ENCODE results near the gene GNA12.
"Not testable (repeated sequence)": the region's sequence is repeated elsewhere in the genome, so short reads cannot be mapped to it uniquely, and the experiment has no call there.

GNA12 gene

DNA sequence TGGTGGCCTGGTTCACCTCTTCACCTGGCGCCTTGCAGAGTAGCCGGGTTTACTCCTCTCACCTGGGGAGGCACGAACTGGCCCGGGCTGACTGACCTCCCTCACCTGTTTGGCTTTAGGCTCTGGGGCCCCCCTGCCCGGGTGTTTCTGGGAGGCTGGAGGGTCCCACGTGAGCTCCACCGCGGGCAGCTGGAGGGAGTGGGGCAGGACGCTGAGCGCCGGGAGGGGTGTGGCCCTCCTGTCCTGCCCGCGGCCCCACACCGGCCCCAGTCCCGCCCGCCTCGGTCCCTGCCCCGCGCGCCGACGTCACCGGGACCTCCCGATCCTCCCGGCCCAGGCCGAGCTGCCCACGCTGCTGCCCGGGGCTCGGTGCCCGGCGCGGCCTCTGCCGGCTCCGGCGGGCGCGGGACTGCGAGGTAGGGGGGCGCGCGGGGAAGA is 156.2 kb downstream of the GNA12 start, which contains the start of gene AMZ1:
Gene AMZ1, plus strand, starts transcription at position 322 of the 438 bp plus-strand sequence. CDS start 12,250 bp downstream, outside the sequence.
- no peak for DNase-seq

DNA sequence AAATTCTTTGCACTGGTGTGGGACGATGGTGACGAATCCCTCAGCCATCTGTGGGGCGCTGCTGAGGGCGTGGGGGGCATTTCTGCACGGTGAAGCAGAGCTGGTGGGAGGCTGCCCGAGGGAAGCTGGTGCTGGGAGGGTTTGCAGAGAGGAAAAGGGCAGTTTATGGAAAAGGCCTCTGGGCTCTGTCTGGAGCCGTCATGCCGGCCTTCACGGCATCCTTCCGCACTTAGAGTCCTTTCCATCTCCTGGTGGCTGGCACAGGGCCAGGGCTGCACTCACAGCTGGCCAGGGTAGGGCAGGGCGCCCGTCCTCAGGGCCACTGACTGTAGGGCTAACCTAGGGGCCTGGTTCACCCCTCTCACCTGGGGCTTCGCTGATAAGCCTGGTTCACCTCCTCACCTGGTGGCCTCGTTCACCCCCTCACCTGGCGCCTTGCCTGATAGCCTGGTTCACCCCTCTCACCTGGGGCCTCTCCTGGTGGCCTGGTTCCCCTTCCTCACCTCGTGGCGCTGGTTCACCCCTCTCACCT is 156.7 kb downstream of the GNA12 start:
- DNase-seq = no peak

DNA sequence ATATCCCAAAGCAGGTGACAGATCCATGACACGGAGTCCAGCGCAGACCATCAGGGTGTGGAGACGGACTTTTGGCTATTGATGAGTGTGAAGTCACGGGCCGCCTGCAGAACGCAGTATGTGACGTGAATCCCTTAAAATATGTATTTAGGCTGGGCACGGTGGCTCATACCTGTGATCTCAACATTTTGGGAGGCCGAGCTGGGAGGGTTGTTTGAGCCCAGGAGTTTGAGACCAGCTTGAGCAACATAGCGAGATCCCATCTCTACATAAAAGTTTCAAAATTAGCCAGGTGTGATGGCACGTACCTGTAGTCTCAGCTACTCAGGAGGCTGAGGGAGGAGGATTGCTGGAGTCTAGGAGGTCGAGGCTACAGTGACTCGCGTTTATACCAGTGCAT is 158.0 kb downstream of the GNA12 start:
- no peak for DNase-seq

DNA sequence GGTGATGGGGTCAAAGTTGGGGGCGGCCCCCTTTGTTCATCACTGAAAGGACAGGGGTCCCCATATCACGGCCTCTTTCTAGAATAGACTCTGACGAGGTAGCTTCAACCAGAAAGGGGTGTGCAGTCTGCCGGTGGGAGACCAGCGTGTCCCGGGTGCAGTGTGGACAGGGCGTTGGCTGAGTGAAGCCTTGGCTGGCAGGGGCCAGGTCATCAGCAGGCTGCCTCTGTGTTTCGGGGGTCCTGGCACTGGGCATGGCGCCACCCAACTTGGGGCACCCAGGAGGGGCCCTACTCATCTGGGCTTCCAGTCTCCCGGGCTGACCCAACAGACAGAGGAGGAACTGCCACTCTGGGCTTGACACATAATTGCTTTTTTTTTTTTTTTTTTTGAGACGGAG is 159.6 kb downstream of the GNA12 start:
- no peak for DNase-seq

DNA sequence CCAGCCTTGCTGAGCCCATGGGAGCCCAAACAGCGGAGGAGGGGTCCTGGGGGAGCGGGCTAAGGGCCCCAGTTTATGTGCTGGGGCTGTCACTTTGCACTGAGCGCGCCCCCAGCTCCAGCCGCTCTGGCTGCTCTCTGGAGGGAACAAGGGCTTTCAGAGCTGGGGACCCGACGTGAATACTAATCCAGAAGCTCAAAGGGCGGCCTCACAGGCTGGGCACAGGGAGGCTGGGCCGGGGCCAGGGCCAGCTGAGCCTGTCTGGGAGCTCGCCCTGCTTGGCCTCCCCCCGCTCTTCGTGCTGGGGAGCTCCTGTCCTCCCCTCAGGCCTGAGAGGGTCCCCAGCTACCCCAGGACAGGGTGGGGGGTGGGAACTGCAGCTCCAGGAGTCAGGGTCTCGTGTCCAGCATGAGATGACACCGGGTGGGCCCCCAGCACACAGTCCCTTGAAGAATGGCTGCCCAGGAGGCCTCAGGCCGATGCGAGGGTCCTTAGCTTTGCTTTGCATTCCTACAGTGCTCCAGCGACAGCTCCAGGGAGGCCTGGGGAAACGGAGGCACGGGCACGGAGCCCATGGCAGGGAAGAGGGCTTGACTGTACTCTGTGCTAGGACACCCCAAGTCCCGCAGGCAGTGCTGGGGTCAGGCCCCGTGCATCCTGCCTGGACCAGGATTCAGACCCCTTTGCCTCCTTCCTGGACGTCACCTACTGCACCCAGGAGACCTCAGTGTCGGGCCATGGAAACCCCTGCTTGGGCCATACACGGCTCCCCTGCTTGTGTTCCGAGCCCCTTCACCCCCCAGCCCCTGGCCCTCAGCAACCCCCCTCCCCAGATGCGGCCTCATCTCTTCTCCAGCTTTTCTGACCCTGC is 161.9 kb downstream of the GNA12 start:
- no peak for DNase-seq

DNA sequence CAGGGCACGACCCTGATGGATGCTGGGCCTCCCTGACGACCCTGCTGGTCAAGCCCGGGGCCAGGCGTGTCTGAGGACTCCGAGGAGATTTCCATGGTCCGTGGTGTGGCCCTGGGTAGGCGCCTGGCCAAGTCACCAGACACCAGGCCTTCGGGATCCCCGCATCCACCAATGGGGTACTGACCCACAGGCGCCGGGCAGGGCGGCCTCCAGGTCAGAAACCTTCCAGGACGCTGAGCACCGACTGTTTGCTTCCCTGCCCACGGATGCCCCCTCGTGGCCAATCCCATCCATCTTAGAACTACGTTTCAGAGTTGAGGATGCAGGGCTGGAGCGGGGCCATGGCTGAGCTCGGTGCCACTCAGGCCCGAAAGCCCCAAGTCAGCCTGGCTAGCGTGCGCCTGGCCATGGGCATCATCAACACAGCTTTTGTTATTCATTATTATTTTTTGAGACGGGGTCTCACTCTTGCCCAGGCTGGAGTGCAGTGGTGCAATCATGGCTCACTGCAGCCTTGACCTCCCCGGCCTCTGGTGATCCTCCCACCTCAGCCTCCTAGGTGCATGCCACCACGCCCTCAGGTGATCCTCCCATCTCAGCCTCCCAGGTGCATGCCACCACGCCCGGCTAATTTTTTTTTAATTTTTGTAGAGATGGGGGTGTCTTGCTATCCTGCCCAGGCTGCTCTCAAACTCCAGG is 163.2 kb downstream of the GNA12 start:
- peak; percentile 60 for DNase-seq

DNA sequence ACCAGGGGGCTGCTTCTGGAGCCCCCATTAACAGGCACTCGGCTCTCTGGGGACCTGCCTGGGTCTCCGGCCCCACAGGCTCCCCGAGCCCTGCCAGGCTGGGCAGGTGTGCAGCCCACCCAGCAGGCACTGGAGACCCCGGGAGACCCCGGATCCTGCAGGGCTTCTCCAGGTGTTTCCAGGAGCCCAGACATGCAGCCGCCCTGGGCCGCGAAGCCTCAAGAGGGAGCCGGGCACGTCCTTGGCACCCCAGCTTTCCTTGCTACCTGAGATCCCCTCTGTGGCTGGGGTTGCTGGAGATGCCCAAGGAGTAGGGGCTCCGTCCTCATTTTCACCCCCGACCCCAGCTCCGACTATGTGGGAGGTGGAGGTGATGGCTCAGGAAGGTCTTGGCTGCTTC is 163.9 kb downstream of the GNA12 start:
- no peak for DNase-seq

DNA sequence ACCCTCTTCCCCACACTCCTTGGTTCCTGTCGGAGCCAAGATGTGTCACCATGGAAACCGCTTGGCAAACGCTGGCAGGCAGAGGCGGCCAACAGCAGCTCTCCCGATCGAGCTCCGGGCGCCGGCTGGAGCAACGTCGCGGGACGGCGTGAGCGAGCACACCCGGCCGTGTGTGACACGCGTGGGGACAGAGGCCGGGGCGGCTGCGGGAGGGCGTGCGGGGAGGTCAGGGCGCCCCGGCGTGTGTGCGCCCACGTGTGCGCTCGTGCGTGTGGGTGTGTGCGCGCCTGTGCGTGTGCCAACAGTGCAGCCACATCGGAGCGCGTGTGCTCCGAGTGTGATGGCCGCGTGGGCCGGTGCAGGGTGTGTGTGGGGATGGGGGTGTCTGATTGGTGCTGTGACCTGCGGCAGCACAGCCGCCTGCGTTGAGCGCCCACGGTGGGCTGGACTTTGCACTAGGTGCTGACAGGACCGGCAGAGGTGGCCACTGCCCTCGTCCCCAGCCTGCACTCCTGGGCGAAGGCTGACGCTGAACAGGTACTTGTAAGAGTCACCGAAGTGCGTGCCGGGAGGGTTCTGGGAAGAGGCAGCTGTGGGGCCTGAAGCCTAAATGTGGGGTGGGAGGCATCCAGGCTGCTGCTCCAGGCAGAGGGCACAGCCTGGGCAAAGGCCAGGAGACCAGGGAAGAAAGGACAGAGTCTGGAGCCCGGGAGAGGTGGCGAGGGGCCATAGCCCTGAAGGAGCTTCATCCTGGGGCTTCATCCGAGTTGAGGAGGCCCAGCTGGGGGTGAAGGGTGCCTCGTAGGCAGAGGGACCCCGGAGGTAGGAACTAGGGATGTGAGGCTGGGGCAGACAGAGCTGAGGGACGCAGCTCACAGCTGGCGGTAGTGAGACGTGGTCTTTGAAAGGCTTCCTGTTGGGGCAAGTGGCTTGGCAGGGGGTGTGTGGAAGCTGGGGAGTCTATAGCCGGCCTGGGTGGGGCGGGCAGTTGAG is 164.7 kb downstream of the GNA12 start:
- DNase-seq = not testable (repeated sequence)

DNA sequence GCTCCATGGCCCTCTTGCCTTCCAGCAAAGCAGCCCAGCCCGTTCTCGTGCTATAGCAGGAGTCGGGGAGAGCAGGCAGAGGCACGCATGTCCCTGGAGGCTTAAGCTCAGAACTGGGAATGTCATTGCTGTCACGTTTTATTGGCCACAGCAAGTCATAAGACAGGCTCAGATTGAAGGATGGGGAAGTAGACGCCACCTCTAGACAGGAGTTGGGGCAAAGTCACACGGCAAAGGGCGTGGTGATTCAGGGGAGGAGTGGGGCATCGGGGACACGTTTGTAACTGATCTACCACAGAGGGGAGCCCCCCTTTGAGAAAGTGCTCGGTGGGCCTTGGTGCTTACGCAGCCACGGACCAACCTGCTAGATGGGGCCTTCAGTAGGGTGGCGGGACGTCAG is 165.7 kb downstream of the GNA12 start:
- DNase-seq = not testable (repeated sequence)
